ENCODE results near the gene NCR1.
"Not testable (repeated sequence)": the region's sequence is repeated elsewhere in the genome, so short reads cannot be mapped to it uniquely, and the experiment has no call there.

Gene NCR1

DNA sequence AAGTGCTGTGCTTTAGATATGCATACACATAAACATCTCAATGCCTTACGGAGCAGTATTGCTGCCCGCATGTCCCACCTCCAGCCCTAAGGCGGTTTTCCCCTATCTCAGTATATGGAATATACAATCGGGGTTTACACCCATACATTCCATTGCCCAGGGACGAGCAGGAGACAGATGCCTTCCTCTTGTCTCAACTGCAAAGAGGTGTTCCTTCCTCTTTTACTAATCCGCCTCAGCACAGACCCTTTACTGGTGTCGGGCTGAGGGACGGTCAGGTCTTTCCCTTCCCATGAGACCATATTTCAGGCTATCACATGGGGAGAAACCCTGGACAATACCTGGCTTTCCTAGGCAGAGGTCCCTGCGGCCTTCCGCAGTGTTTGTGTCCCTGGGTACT is 44.6 kb downstream of the NCR1 start:
- not testable (repeated sequence) for H3K27me3 ChIP-seq (ENCODE audit: control insufficient read depth in 1 of 2, insufficient read depth in 2 of 2, low read length in 2 of 2); H3K4me1 ChIP-seq (ENCODE audit: insufficient read depth, low read length); H3K27ac ChIP-seq (ENCODE audit: low read depth, low read length); H3K9ac ChIP-seq (ENCODE audit: low read length); H3K4me3 ChIP-seq (ENCODE audit: low read depth in 1 of 2, low read length in 2 of 2); H3K36me3 ChIP-seq (ENCODE audit: insufficient read depth, low read length); H3K9me3 ChIP-seq (ENCODE audit: low read length)

DNA sequence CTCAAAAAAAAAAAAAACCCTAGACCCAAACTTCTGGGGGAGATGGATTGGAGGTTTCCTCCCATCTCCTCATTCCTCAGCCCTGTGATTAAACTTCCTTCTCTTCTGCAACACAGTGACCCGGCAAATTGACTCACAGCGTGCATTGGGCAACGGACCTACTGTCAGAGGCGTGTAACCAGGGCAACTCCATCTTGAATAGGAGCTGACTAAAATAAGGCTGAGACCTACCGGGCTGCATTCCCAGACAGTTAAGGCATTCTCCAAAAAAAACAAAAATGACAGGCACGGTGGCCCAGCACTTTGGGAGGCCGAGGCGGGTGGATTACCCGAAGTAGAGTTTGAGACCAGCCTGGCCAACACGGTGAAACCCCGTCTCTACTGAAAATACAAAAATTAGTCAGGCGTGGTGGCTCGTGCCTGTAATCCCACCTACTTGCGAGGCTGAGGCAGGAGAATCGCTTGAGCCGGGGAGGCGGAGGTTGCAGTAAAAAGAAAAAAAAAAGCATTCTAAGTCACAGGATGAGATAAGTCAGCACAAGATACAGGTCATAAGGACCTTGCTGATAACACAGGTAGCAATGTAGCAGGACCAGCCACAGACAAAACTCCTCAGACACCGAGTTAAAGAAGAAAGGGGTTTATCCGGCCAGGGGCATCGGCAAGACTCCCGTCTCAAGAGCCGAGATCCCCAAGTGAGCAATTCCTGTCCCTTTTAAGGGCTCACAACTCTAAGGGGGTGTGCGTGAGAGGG is 46.8 kb downstream of the NCR1 start:
- Histone ChIP-seq H3K36me3 (ENCODE audit: insufficient read depth, low read length) (no peaks in the 10 kb centered on the region), H3K4me1 (ENCODE audit: insufficient read depth, low read length) (no peaks in the 10 kb centered on the region), H3K27me3 (ENCODE audit: control insufficient read depth in 1 of 2, insufficient read depth in 2 of 2, low read length in 2 of 2) (no peaks in the 10 kb centered on the region), H3K4me3 (ENCODE audit: low read depth in 1 of 2, low read length in 2 of 2) (no peak overlapping the region), H3K27ac (ENCODE audit: low read depth, low read length) (no peak overlapping the region), H3K9me3 (ENCODE audit: low read length) (no peaks in the 10 kb centered on the region), H3K9ac (ENCODE audit: low read length) (no peak overlapping the region)

DNA sequence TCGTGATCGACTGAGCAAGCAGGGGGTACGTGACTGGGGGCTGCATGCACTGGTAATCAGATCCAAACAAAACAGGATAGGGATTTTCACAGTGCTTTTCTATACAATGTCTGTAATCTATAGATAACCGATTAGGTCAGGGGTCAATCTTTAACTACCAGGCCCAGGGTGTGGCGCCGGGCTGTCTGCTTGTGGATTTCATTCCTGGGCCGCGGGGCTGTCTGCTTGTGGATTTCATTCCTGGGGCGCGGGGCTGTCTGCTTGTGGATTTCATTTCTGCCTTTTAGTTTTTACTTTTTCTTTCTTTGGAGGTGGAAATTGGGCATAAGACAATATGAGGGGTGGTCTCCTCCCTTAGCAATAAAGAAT is 47.4 kb downstream of the NCR1 start:
- H3K9ac ChIP-seq (ENCODE audit: low read length); H3K4me1 ChIP-seq (ENCODE audit: insufficient read depth, low read length); H3K27ac ChIP-seq (ENCODE audit: low read depth, low read length); H3K9me3 ChIP-seq (ENCODE audit: low read length); H3K4me3 ChIP-seq (ENCODE audit: low read depth in 1 of 2, low read length in 2 of 2); H3K36me3 ChIP-seq (ENCODE audit: insufficient read depth, low read length); H3K27me3 ChIP-seq (ENCODE audit: control insufficient read depth in 1 of 2, insufficient read depth in 2 of 2, low read length in 2 of 2): not testable (repeated sequence)

DNA sequence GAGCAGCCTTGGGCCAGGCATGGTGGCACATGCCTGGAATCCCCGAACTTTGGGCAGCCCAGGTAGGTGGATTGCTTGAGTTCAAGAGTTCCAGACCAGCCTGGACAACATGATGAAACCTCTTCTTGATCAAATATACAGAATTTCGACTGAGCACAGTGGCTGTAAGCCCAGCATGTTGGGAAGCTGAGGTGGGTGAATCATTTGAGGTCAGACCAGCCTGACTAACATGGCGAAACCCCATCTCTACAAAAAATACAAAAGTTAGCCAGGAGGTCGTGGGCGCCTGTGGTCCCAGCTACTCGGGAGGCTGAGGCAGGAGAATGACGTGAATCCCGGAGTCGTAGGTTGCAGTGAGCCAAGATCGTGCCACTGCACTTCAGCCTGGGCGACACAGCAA is 49.4 kb downstream of the NCR1 start:
- H3K36me3 ChIP-seq (ENCODE audit: insufficient read depth, low read length), result no peaks in the 10 kb centered on the region
- H3K27me3 ChIP-seq (ENCODE audit: control insufficient read depth in 1 of 2, insufficient read depth in 2 of 2, low read length in 2 of 2), result no peaks in the 10 kb centered on the region
- H3K9me3 ChIP-seq (ENCODE audit: low read length), result no peaks in the 10 kb centered on the region
- H3K27ac ChIP-seq (ENCODE audit: low read depth, low read length), result no peak overlapping the region
- no peaks in the 10 kb centered on the region for H3K4me1 ChIP-seq (ENCODE audit: insufficient read depth, low read length)
- H3K4me3 ChIP-seq (ENCODE audit: low read depth in 1 of 2, low read length in 2 of 2), result no peak overlapping the region
- H3K9ac ChIP-seq (ENCODE audit: low read length), result no peak overlapping the region

DNA sequence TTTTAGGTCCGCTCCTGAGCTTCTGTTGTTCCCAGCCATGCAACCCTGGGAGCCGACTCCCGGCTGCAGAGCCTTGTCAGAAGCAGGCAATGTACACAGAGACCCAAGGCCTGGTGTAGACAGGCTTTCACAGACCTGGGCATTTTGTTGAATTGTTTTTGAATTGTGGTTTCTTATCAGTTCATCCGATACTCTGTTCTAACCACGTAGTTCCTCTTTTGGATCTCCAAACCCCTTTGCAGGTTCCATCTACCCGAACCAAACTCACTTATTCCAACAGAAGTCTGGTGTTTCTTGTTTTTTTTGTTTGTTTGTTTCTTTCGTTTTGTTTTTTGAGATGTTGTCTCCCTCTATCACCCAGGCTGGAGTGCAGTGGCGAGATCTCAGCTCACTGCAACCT is 53.9 kb downstream of the NCR1 start:
- H3K4me1 ChIP-seq (ENCODE audit: insufficient read depth, low read length), result no peaks in the 10 kb centered on the region
- no peak overlapping the region for H3K4me3 ChIP-seq (ENCODE audit: low read depth in 1 of 2, low read length in 2 of 2)
- no peaks in the 10 kb centered on the region for H3K27me3 ChIP-seq (ENCODE audit: control insufficient read depth in 1 of 2, insufficient read depth in 2 of 2, low read length in 2 of 2)
- no peak overlapping the region for H3K27ac ChIP-seq (ENCODE audit: low read depth, low read length)
- no peaks in the 10 kb centered on the region for H3K9me3 ChIP-seq (ENCODE audit: low read length)
- H3K9ac ChIP-seq (ENCODE audit: low read length), result no peak overlapping the region
- no peaks in the 10 kb centered on the region for H3K36me3 ChIP-seq (ENCODE audit: insufficient read depth, low read length)
